ENCODE results near the gene VEPH1.
A peak's percentile ranks its signal among the peaks of the same experiment; 100 is the strongest.

The VEPH1 gene

DNA sequence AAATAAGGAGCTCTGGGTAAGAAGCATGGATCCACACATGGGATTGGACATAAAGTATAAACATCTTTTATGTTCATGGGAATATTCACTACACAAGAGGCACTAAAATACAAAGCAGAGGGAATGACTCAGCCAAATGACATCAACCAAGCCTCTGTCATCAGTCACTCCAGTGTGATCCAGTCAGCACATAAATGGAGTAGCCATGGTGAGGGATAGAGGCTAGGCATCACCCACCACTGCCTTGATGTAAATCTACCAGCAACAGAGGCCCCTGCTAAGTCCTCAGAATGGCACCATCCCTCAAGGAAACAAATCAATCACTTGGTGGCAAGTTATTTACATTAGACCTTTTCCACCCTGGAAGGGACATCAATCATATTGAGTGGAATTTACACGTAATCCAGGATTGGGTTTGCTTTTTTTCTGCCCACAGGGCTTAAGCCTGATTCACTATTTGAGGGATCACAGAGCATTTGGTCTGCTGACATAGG, 27.2 kb downstream of the VEPH1 start:
- no peak overlapping the region for H3K27ac ChIP-seq
- no peak overlapping the region for H3K4me3 ChIP-seq (ENCODE audit: low read depth in 1 of 2, low read length in 1 of 2)
- H3K36me3 ChIP-seq: no peaks in the 10 kb centered on the region
- H3K27me3 ChIP-seq: no peaks in the 10 kb centered on the region
- H3K9me3 ChIP-seq: no peaks in the 10 kb centered on the region
- TF ChIP-seq, protein P1, sequence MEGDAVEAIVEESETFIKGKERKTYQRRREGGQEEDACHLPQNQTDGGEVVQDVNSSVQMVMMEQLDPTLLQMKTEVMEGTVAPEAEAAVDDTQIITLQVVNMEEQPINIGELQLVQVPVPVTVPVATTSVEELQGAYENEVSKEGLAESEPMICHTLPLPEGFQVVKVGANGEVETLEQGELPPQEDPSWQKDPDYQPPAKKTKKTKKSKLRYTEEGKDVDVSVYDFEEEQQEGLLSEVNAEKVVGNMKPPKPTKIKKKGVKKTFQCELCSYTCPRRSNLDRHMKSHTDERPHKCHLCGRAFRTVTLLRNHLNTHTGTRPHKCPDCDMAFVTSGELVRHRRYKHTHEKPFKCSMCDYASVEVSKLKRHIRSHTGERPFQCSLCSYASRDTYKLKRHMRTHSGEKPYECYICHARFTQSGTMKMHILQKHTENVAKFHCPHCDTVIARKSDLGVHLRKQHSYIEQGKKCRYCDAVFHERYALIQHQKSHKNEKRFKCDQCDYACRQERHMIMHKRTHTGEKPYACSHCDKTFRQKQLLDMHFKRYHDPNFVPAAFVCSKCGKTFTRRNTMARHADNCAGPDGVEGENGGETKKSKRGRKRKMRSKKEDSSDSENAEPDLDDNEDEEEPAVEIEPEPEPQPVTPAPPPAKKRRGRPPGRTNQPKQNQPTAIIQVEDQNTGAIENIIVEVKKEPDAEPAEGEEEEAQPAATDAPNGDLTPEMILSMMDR (IDR thresholded peaks at IDR 0.05): no peak
- H3K4me1 ChIP-seq (ENCODE audit: control insufficient read depth in 1 of 2, insufficient read depth in 1 of 2, low read depth in 1 of 2, low read length in 1 of 2): peaks cover under 1 to 8% of the 10 kb centered on the region in 2 experiments

DNA sequence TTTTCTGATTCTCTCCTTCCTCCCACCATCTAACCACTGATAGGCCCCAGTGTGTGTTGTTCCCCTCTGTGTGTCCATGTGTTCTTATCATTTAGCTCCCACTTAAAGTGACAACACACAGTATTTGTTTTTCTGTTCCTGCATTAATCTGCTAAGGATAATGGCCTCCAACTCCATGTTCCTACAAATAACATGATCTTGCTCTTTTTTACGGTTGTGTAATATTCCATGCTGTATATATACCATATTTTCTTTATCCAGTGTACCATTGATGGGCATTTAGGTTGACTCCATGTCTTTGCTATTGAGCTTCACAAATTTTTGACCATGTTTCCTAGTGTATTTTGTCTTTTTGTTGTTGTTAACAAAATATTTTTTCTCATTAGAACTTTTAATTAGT, 30.6 kb downstream of the VEPH1 start:
- Histone ChIP-seq H3K27ac (no peak overlapping the region), H3K4me1 (ENCODE audit: control insufficient read depth in 1 of 2, insufficient read depth in 1 of 2, low read depth in 1 of 2, low read length in 1 of 2) (peaks cover 33 to 36% of the 10 kb centered on the region in 2 experiments), H3K36me3 (no peaks in the 10 kb centered on the region), H3K4me3 (ENCODE audit: low read depth in 1 of 2, low read length in 1 of 2) (no peak overlapping the region), H3K9me3 (no peaks in the 10 kb centered on the region), H3K27me3 (no peaks in the 10 kb centered on the region)
- TF ChIP-seq, protein P1 (IDR thresholded peaks at IDR 0.05): no peak

DNA sequence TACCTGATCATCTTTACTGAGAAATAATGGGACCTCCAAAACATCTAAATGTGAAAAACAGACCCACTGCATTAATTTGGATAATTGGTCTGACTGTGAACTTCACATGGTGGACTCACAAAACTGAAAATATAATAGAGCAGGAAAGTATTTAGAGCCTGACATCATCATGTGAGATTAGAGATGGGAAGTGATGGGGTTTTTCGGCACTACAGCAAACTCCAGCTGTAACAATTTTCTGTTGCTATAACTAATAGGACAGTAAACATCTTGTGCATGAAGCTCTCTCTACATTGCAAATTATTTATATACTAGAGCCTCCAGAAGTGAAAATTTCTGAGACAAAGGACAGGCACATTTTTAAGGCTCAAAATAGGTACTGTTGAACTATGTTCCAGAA, 32.2 kb downstream of the VEPH1 start:
- TF ChIP-seq, protein P1 (IDR thresholded peaks at IDR 0.05): no peak
- no peaks in the 10 kb centered on the region for H3K9me3 ChIP-seq
- peaks cover 48 to 52% of the 10 kb centered on the region in 2 experiments for H3K4me1 ChIP-seq (ENCODE audit: control insufficient read depth in 1 of 2, insufficient read depth in 1 of 2, low read depth in 1 of 2, low read length in 1 of 2)
- no peaks in the 10 kb centered on the region for H3K27me3 ChIP-seq
- H3K27ac ChIP-seq: no peak overlapping the region
- H3K4me3 ChIP-seq (ENCODE audit: low read depth in 1 of 2, low read length in 1 of 2): no peak overlapping the region
- no peaks in the 10 kb centered on the region for H3K36me3 ChIP-seq

DNA sequence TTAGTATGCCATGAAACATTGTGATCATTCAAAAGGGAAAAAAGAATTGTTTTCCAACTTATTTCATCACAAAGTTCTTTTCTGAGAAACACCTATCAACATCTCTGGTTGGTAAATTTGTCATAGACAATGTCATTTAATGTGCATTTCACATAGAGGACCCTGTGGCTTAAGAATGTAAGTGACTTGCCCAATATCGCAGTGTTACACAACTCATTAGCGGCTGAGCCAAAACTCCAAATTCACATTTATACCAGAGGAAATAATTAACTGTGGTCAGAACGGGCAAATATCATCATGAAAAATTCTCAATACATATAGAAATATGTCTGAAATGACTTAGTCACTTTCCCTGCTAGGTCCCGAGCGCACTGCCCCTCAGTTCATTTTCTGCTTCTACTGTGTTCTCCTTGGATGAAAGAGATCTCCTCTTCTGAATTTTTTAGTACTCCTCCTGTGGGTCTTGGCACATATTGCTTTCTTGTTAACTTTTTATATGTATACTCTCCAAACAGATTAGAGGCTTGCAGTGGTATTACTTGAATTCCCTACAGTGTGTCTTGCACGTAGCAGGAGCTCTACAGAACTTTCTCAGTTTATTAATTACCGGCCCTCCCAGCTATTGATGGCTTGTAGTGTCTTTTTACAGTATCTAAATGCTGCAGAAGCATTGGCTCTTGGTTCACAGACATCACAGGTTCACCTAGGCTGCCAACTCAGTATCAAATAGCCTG, 33.5 kb downstream of the VEPH1 start:
- no peaks in the 10 kb centered on the region for H3K9me3 ChIP-seq

DNA sequence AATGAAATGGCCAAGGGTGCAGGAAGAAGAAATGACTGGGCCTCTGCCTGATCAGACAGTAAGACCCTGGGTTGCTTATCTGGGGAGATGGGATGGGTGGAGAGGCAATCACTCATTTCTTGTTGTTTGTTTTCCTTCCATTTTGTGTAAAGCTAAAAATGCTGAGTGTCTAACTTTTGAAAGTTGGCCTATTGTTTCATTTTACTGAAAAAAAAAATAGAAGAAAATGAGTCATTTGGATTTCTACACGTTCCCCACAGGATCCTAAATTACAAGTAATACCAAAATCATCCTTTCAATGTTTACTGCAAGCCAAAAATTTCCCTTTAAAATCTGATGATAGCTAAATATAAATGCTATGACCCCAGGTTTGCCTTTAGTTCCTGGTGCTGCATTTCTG, 36.0 kb downstream of the VEPH1 start:
- Histone ChIP-seq H3K4me3 (ENCODE audit: low read depth in 1 of 2, low read length in 1 of 2) (no peak overlapping the region), H3K9me3 (no peaks in the 10 kb centered on the region), H3K36me3 (no peaks in the 10 kb centered on the region), H3K4me1 (ENCODE audit: control insufficient read depth in 1 of 2, insufficient read depth in 1 of 2, low read depth in 1 of 2, low read length in 1 of 2) (peaks cover 56 to 59% of the 10 kb centered on the region in 2 experiments), H3K27ac (peak overlapping the region; percentile 65), H3K27me3 (no peaks in the 10 kb centered on the region)
- TF ChIP-seq, protein P1 (IDR thresholded peaks at IDR 0.05): no peak

More for the DNA sequence above, 33.5 kb downstream of the VEPH1 start:
- H3K27ac ChIP-seq: peak overlapping the region; percentile 66
- TF ChIP-seq, protein P1 (IDR thresholded peaks at IDR 0.05): no peak
- peaks cover 56 to 60% of the 10 kb centered on the region in 2 experiments for H3K4me1 ChIP-seq (ENCODE audit: control insufficient read depth in 1 of 2, insufficient read depth in 1 of 2, low read depth in 1 of 2, low read length in 1 of 2)
- H3K4me3 ChIP-seq (ENCODE audit: low read depth in 1 of 2, low read length in 1 of 2): peak overlapping the region in 1 of 2 experiments; percentile 8
- H3K27me3 ChIP-seq: no peaks in the 10 kb centered on the region
- no peaks in the 10 kb centered on the region for H3K36me3 ChIP-seq

Measured in neutrophil (primary cell).